AG09309 (cell line): ENCODE measurements around the gene ANKFY1.

Source experiments
- DNase-seq: peaks from one replicate; pipeline ENCODE4 v3.0.0-alpha.2; 2010; ENCODE audit warnings: low read depth
- H3K4me3 ChIP-seq: 2 replicates; pipeline ENCODE4 v1.5.1; 2011; ENCODE audit warnings: mild to moderate bottlenecking, low read depth, low read length, moderate library complexity; ENCODE audit not compliant: control insufficient read depth
- CTCF ChIP-seq: IDR thresholded peaks from 2 replicates; pipeline ENCODE4 v1.5.1; 2011; ENCODE audit warnings: mild to moderate bottlenecking, low read depth, low read length, inconsistent platforms; ENCODE audit not compliant: insufficient read depth, control insufficient read depth; ENCODE audit errors: missing control alignments

ANKFY1 gene

GRCh38 chr17:4247361-4247970 lies 16.3 kb downstream of the ANKFY1 start:
- H3K4me3 ChIP-seq: no peak overlapping the region
- TF ChIP-seq CTCF: no peak
- DNase-seq: no peak

- no peak overlapping the region for H3K4me3 ChIP-seq
- no peak for TF ChIP-seq CTCF
- no peak for DNase-seq
Observed at GRCh38 chr17:4246674-4247073, 17.1 kb downstream of the ANKFY1 start.

- H3K4me3 ChIP-seq: no peak overlapping the region
- DNase-seq: no peak
- TF ChIP-seq CTCF: no peak
Observed at GRCh38 chr17:4241535-4241934, 22.2 kb downstream of the ANKFY1 start.

- no peak for DNase-seq
- no peak overlapping the region for H3K4me3 ChIP-seq
- TF ChIP-seq CTCF: no peak
Observed at GRCh38 chr17:4236456-4236855, 27.3 kb downstream of the ANKFY1 start.

- no peak for DNase-seq
- no peak overlapping the region for H3K4me3 ChIP-seq
- no peak for TF ChIP-seq CTCF
Observed at GRCh38 chr17:4235372-4236279, 28.2 kb downstream of the ANKFY1 start.

- no peak for DNase-seq
- no peak overlapping the region for H3K4me3 ChIP-seq
- TF ChIP-seq CTCF: no peak
Observed at GRCh38 chr17:4234401-4234800, 29.4 kb downstream of the ANKFY1 start.
